ENCODE results near the gene TCEAL1.

- TF ChIP-seq, protein P1, sequence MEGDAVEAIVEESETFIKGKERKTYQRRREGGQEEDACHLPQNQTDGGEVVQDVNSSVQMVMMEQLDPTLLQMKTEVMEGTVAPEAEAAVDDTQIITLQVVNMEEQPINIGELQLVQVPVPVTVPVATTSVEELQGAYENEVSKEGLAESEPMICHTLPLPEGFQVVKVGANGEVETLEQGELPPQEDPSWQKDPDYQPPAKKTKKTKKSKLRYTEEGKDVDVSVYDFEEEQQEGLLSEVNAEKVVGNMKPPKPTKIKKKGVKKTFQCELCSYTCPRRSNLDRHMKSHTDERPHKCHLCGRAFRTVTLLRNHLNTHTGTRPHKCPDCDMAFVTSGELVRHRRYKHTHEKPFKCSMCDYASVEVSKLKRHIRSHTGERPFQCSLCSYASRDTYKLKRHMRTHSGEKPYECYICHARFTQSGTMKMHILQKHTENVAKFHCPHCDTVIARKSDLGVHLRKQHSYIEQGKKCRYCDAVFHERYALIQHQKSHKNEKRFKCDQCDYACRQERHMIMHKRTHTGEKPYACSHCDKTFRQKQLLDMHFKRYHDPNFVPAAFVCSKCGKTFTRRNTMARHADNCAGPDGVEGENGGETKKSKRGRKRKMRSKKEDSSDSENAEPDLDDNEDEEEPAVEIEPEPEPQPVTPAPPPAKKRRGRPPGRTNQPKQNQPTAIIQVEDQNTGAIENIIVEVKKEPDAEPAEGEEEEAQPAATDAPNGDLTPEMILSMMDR (IDR thresholded peaks at IDR 0.05; ENCODE audit: low read depth, low read length) = no peak
- no peak for TF ChIP-seq EZH2phosphoT487 (IDR thresholded peaks at IDR 0.05; ENCODE audit: low read depth)
Measured at GRCh38 chrX:103607364-103608305, 21.1 kb upstream of the TCEAL1 start, which contains the start of gene TCEAL3.

Data from OCI-LY3 (cell line).